Neural progenitor cell (in vitro differentiated cells): ENCODE results near the gene KAZN.

Experiments
- CTCF ChIP-seq: fragments of 200-600 bp; sonication (generic); IDR thresholded peaks from 2 replicates; pipeline ENCODE4 v1.5.1; 2017; ENCODE audit warnings: antibody characterized with exemption, mild to moderate bottlenecking
- EZH2 ChIP-seq: fragments of 200-600 bp; sonication (generic); IDR thresholded peaks from 2 replicates; pipeline ENCODE4 v1.6.1; 2017; ENCODE audit warnings: antibody characterized with exemption, mild to moderate bottlenecking, moderate library complexity

- TF ChIP-seq CTCF (no peak), EZH2 (no peak)
Measured at GRCh38 chr1:14989931-14990728, 391.6 kb downstream of the KAZN start.
